ENCODE measurements around the gene RTF1.

The RTF1 gene

DNA sequence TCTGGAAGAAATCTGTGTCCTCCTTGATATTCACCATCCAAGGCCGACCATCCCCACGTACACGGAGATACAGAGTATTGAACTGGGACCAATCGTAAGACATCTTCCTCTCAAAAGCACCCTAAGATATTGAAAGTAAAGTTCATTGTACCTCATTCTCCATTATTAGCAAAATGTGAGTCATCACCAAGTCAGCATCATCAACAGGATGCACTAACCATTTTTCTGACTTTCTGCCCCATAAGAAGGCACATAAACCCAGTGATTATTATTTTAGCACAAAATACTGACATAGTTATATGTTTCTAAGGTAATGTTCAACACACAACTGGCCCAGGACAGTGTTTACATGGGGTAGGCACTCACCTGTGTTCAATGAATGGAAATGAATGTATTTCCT, 22.0 kb upstream of the RTF1 start:
- Histone ChIP-seq H3K27ac (no peak overlapping the region), H3K36me3 (replicated peaks) (peaks cover 9% of the 10 kb centered on the region), H3K27me3 (replicated peaks) (no peaks in the 10 kb centered on the region), H3K4me3 (ENCODE audit: low read depth, low read length) (no peak overlapping the region)
- in situ Hi-C loops (cut with HindIII; ENCODE audit: low pct_ligation_motif_present, low sequenced_read_pairs): no loop called here
- TF ChIP-seq CTCF (IDR thresholded peaks at IDR 0.05; ENCODE audit: low read depth, low read length, missing control alignments): no peak
- DNase-seq: no peak

DNA sequence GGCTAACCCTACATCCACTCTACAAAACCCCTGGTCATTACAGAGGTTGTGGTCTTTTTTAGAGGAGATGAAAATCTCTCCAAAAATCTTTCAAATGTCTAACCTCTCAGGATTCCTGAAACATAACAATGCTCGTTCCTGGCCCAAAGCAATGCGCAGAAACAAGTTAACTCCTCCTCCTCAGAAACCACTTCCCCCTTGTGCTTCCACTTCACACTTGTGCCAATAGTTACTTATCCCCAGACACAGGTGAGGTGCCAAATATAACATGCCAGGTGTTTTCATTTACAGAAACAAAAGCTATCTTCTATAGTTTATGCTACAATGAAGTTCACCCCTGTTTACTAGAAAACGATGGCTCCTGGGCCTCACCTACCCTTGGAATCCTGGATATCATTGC, 20.8 kb upstream of the RTF1 start:
- H3K4me3 ChIP-seq (ENCODE audit: low read depth, low read length): no peak overlapping the region
- in situ Hi-C loops (cut with HindIII; ENCODE audit: low pct_ligation_motif_present, low sequenced_read_pairs): no loop called here
- no peak for TF ChIP-seq CTCF (IDR thresholded peaks at IDR 0.05; ENCODE audit: low read depth, low read length, missing control alignments)
- H3K27me3 ChIP-seq (replicated peaks): no peaks in the 10 kb centered on the region
- H3K27ac ChIP-seq: no peak overlapping the region
- no peak for DNase-seq
- peaks cover 9% of the 10 kb centered on the region for H3K36me3 ChIP-seq (replicated peaks)

- no peak for DNase-seq
- in situ Hi-C loops (cut with HindIII; ENCODE audit: low pct_ligation_motif_present, low sequenced_read_pairs): no loop called here
- H3K4me3 ChIP-seq (ENCODE audit: low read depth, low read length): peak overlapping the region; percentile 94
- peak overlapping the region; percentile 65 for H3K27ac ChIP-seq
- H3K27me3 ChIP-seq (replicated peaks): no peaks in the 10 kb centered on the region
- TF ChIP-seq CTCF (IDR thresholded peaks at IDR 0.05; ENCODE audit: low read depth, low read length, missing control alignments): no peak
- no peaks in the 10 kb centered on the region for H3K36me3 ChIP-seq (replicated peaks)
These were observed 15.0 kb upstream of the RTF1 start for GRCh38 chr15:41401904-41402267.

- DNase-seq: no peak
- H3K4me3 ChIP-seq (ENCODE audit: low read depth, low read length): no peak overlapping the region
- no peaks in the 10 kb centered on the region for H3K27me3 ChIP-seq (replicated peaks)
- no peak overlapping the region for H3K27ac ChIP-seq
- in situ Hi-C loops (cut with HindIII; ENCODE audit: low pct_ligation_motif_present, low sequenced_read_pairs): no loop called here
- no peaks in the 10 kb centered on the region for H3K36me3 ChIP-seq (replicated peaks)
- no peak for TF ChIP-seq CTCF (IDR thresholded peaks at IDR 0.05; ENCODE audit: low read depth, low read length, missing control alignments)
These were observed 9.6 kb upstream of the RTF1 start for GRCh38 chr15:41407341-41407740.

GRCh38 chr15:41408234-41408641, 8.7 kb upstream of the RTF1 start:
- Histone ChIP-seq H3K27me3 (replicated peaks) (no peaks in the 10 kb centered on the region), H3K36me3 (replicated peaks) (no peaks in the 10 kb centered on the region), H3K4me3 (ENCODE audit: low read depth, low read length) (no peak overlapping the region), H3K27ac (no peak overlapping the region)
- in situ Hi-C loops (cut with HindIII; ENCODE audit: low pct_ligation_motif_present, low sequenced_read_pairs): no loop called here
- no peak for TF ChIP-seq CTCF (IDR thresholded peaks at IDR 0.05; ENCODE audit: low read depth, low read length, missing control alignments)
- DNase-seq: peak; percentile 1

GRCh38 chr15:41411031-41411430, 5.9 kb upstream of the RTF1 start:
- in situ Hi-C loops (cut with HindIII; ENCODE audit: low pct_ligation_motif_present, low sequenced_read_pairs): no loop called here
- Histone ChIP-seq H3K36me3 (replicated peaks) (no peaks in the 10 kb centered on the region), H3K4me3 (ENCODE audit: low read depth, low read length) (no peak overlapping the region), H3K27me3 (replicated peaks) (no peaks in the 10 kb centered on the region), H3K27ac (no peak overlapping the region)
- no peak for DNase-seq
- no peak for TF ChIP-seq CTCF (IDR thresholded peaks at IDR 0.05; ENCODE audit: low read depth, low read length, missing control alignments)

Data from brain microvascular endothelial cell (primary cell).